ENCODE measurements around the gene SULF2. TPM values are rescaled to one million over a fixed set of nuclear protein-coding genes. Genes with fewer than 3 reads are reported as not detected.

Gene SULF2
- total RNA-seq, 2 donors from 2014 or later: 9.1 to 34.3 TPM

DNA sequence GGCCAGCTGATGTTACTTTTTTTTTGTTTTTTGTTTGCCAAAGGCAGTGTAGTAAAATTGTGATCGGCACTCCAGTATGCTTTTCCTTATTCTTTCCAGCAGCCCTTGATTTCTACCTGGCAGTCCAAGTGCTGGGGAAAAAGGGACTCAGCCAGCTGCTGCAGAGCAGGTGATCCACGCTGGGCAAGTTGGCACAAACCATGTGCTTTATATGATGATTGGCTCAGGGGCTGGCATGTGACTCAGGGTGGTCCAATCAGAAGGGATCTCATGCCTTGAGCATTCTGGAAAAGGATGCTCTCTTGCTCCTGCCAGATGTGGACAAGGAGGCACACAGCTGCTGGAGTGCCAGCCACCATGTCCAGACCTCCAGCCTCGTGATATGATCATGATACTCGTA is 54.5 kb downstream of the SULF2 start:
- TF ChIP-seq, protein P1, sequence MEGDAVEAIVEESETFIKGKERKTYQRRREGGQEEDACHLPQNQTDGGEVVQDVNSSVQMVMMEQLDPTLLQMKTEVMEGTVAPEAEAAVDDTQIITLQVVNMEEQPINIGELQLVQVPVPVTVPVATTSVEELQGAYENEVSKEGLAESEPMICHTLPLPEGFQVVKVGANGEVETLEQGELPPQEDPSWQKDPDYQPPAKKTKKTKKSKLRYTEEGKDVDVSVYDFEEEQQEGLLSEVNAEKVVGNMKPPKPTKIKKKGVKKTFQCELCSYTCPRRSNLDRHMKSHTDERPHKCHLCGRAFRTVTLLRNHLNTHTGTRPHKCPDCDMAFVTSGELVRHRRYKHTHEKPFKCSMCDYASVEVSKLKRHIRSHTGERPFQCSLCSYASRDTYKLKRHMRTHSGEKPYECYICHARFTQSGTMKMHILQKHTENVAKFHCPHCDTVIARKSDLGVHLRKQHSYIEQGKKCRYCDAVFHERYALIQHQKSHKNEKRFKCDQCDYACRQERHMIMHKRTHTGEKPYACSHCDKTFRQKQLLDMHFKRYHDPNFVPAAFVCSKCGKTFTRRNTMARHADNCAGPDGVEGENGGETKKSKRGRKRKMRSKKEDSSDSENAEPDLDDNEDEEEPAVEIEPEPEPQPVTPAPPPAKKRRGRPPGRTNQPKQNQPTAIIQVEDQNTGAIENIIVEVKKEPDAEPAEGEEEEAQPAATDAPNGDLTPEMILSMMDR (IDR thresholded peaks at IDR 0.05): no peak
- no peak for TF ChIP-seq POLR2A (IDR thresholded peaks at IDR 0.05)
- Histone ChIP-seq H3K4me1 (no peaks in the 10 kb centered on the region), H3K9me3 (no peaks in the 10 kb centered on the region), H3K36me3 (replicated peaks in 1 of 2; ENCODE audit: insufficient read depth in 1 of 2, low read depth in 2 of 2) (no peaks in the 10 kb centered on the region), H3K27me3 (no peaks in the 10 kb centered on the region), H3K27ac (no peak overlapping the region), H3K4me3 (no peak overlapping the region)
- ATAC-seq: no peak
- DNase-seq: no peak
- intact Hi-C loops (cut with DNase I): no loop called here
- WGBS, 2 donors: 56 to 61% methylated on average over 2 to 4 of the region's 4 CpGs

DNA sequence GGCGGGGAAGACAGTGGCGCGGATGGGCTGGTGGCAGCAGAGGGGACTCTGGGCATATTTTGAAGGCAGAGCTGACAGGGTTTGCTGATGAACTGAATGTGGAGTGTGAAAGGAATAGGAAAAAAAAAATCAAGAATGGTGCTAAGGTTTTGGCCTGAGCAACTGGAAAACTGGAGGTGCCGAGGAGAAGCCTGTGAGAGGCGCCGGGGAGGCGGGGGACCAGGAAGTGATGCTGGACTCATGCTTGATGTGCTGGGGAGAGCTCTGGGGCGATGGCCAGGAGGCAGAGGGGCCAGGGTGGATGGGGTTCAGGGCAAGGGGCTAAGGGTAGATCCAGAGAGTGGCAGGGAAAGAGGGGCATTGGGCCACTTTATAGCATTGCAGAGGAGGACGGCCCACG is 55.8 kb downstream of the SULF2 start:
- Histone ChIP-seq H3K36me3 (replicated peaks in 1 of 2; ENCODE audit: insufficient read depth in 1 of 2, low read depth in 2 of 2) (no peaks in the 10 kb centered on the region), H3K27ac (no peak overlapping the region), H3K27me3 (no peaks in the 10 kb centered on the region), H3K4me3 (no peak overlapping the region), H3K9me3 (no peaks in the 10 kb centered on the region), H3K4me1 (no peaks in the 10 kb centered on the region)
- DNase-seq (no peak), ATAC-seq (no peak)
- intact Hi-C loops (cut with DNase I): no loop called here
- TF ChIP-seq, protein P1 (IDR thresholded peaks at IDR 0.05): no peak
- no peak for TF ChIP-seq POLR2A (IDR thresholded peaks at IDR 0.05)
- 81 to 83% methylated on average over 10 of the region's 10 CpGs for WGBS, 2 donors

DNA sequence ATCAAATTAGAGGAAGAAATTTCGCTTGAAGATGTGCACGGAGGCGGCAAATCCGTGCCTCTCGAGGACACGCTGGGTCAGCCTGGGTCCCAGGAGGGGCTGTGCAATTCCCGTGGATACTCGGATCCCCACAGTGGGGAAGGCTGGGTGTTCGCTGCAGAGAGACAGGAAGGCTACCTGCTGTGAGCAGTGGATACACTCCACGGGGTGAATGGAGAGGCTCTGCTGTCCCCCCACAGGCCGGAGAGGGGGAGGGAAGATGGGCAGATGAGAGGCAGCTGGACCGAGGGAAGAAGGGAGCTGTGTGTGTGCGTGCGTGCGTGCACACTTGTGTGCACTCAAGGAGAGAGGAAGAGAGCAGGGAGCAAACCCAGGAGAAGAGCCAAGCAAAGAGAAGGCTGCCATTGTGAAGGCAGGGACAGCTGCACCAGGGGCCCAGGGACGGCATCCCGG is 57.3 kb downstream of the SULF2 start:
- 48 to 53% methylated on average over 17 of the region's 17 CpGs for WGBS, 2 donors
- Histone ChIP-seq H3K36me3 (replicated peaks in 1 of 2; ENCODE audit: insufficient read depth in 1 of 2, low read depth in 2 of 2) (no peaks in the 10 kb centered on the region), H3K9me3 (no peaks in the 10 kb centered on the region), H3K27ac (peak overlapping the region in 1 of 4 donors; percentile 5), H3K27me3 (no peaks in the 10 kb centered on the region), H3K4me1 (no peaks in the 10 kb centered on the region), H3K4me3 (no peak overlapping the region)
- no peak for DNase-seq
- TF ChIP-seq, protein P1 (IDR thresholded peaks at IDR 0.05): no peak
- TF ChIP-seq POLR2A (IDR thresholded peaks at IDR 0.05): no peak
- no peak for ATAC-seq
- intact Hi-C loops (cut with DNase I): no loop called here

DNA sequence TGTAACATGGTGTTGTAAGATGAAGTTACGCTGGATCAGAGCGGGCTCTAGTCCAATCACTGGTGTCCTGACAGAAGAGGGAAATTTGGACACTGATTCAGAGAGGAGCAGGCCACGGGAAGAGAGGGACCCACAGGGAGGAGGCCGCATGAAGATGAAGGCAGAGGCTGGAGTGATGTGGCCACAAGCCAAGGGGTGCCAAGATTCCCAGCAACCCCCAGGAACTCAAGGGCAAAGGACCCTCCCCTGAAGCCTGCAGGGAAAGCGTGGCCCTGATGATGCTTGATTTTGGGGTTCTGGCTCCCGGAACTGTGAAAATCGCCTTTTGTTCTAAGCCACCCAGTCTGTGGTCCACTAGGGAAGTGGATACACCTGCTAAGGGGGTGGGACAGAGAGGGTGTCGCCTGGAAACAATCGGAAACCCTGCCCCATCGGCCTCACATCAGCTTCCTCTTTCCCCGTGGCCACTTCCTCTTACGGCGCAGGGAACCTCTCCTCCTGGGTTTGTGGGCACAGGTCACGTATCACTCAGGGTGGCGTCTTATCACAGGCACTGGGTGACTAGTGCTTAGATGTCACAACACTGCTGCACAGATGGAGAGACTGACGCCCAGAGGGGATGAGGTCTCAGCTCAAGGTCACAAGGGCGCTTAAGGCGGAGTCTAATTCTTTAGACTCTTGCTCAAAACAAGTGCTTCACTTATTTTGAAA is 58.0 kb downstream of the SULF2 start:
- no peaks in the 10 kb centered on the region for H3K36me3 ChIP-seq (replicated peaks in 1 of 2; ENCODE audit: insufficient read depth in 1 of 2, low read depth in 2 of 2)
- intact Hi-C loops (cut with DNase I): no loop called here
- DNase-seq (peak in 1 of 4 donors; percentile 70), ATAC-seq (no peak)
- no peaks in the 10 kb centered on the region for H3K27me3 ChIP-seq
- no peaks in the 10 kb centered on the region for H3K9me3 ChIP-seq
- TF ChIP-seq, protein P1 (IDR thresholded peaks at IDR 0.05): no peak
- no peak for TF ChIP-seq POLR2A (IDR thresholded peaks at IDR 0.05)
- H3K4me1 ChIP-seq: no peaks in the 10 kb centered on the region
- 53 to 62% methylated on average over 17 to 18 of the region's 18 CpGs for WGBS, 2 donors
- no peak overlapping the region for H3K4me3 ChIP-seq
- H3K27ac ChIP-seq: no peak overlapping the region

DNA sequence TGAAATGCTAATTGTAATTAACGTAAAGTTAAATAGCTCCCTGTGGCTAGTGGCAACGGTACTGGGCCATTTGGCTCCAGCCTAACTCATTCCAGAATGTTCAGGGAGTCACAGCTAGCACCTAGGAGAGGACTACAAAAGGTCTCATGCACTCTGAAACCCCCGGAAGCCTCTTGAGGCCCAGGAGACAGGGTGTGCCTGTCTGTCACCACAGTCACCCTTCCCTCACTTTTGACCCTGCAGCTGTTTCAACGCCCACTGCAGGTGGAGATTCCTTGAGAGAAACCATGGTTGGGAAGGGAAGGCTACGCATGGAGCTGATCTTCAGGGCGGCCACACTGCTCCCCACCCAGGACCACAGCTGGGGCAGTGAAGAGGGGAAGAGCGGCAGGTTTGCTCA is 58.6 kb downstream of the SULF2 start:
- DNase-seq (no peak), ATAC-seq (no peak)
- Histone ChIP-seq H3K4me1 (no peaks in the 10 kb centered on the region), H3K36me3 (replicated peaks in 1 of 2; ENCODE audit: insufficient read depth in 1 of 2, low read depth in 2 of 2) (no peaks in the 10 kb centered on the region), H3K27me3 (no peaks in the 10 kb centered on the region), H3K4me3 (no peak overlapping the region), H3K27ac (no peak overlapping the region), H3K9me3 (no peaks in the 10 kb centered on the region)
- intact Hi-C loops (cut with DNase I): no loop called here
- no peak for TF ChIP-seq POLR2A (IDR thresholded peaks at IDR 0.05)
- TF ChIP-seq, protein P1 (IDR thresholded peaks at IDR 0.05): no peak
- 72 to 79% methylated on average over 7 of the region's 7 CpGs for WGBS, 2 donors

All from body of pancreas (tissue), 4 donors.